Fibroblast of the conjunctiva (primary cell): ENCODE results near the gene COL6A1.
"Not testable (repeated sequence)": the region's sequence is repeated elsewhere in the genome, so short reads cannot be mapped to it uniquely, and the experiment has no call there.

Experiments
- DNase-seq: peaks from one replicate; pipeline ENCODE4 v3.0.0-alpha.2; 2010; ENCODE audit warnings: low read depth

The COL6A1 gene

GRCh38 chr21:45995686-45996179 lies 14.2 kb downstream of the COL6A1 start:
- no peak for DNase-seq

GRCh38 chr21:45996311-45997204 lies 15.0 kb downstream of the COL6A1 start:
- DNase-seq: no peak

GRCh38 chr21:45997205-45997494 lies 15.6 kb downstream of the COL6A1 start:
- no peak for DNase-seq

- DNase-seq: no peak
Observed at GRCh38 chr21:45997495-45998275, 16.1 kb downstream of the COL6A1 start.

- DNase-seq: no peak
Observed at GRCh38 chr21:45998276-45998701, 16.7 kb downstream of the COL6A1 start.

GRCh38 chr21:45998871-45999580 lies 17.5 kb downstream of the COL6A1 start:
- no peak for DNase-seq

GRCh38 chr21:45999581-46000181 lies 18.1 kb downstream of the COL6A1 start:
- DNase-seq: no peak

GRCh38 chr21:46000182-46000730 lies 18.7 kb downstream of the COL6A1 start:
- DNase-seq: no peak

GRCh38 chr21:46000731-46001641 lies 19.4 kb downstream of the COL6A1 start:
- no peak for DNase-seq

GRCh38 chr21:46001821-46002681 lies 20.5 kb downstream of the COL6A1 start:
- DNase-seq: no peak

- DNase-seq: no peak
Observed at GRCh38 chr21:46002841-46003574, 21.4 kb downstream of the COL6A1 start.

GRCh38 chr21:46003575-46004007 lies 22.0 kb downstream of the COL6A1 start:
- DNase-seq: no peak

- no peak for DNase-seq
Observed at GRCh38 chr21:46004168-46004861, 22.7 kb downstream of the COL6A1 start.

GRCh38 chr21:46005081-46005480 lies 23.5 kb downstream of the COL6A1 start:
- DNase-seq: no peak

GRCh38 chr21:46005481-46005881 lies 23.9 kb downstream of the COL6A1 start:
- DNase-seq: no peak

GRCh38 chr21:46005894-46006546 lies 24.4 kb downstream of the COL6A1 start:
- DNase-seq: not testable (repeated sequence)
